SK-N-SH treated with all-trans-retinoic acid at 6 μM for 48 hours (cell line): ENCODE results near the gene PRKD2.

Experiments
- BACH2 ChIP-seq: fragments of 250-450 bp; sonication (Bioruptor Pico); IDR thresholded peaks from 2 replicates; pipeline ENCODE4 v1.9.0; 2021; ENCODE audit warnings: mild to moderate bottlenecking, borderline replicate concordance
- CSDC2 ChIP-seq: fragments of 250-450 bp; sonication (Bioruptor Pico); IDR thresholded peaks from 2 replicates; pipeline ENCODE4 v1.5.0; 2020; ENCODE audit warnings: mild to moderate bottlenecking, moderate library complexity
- ESRRG ChIP-seq: fragments of 250-450 bp; sonication (Bioruptor Pico); IDR thresholded peaks from 2 replicates; pipeline ENCODE4 v1.6.1; 2021; ENCODE audit warnings: mild to moderate bottlenecking
- ISL1 ChIP-seq: fragments of 250-450 bp; sonication (Bioruptor Pico); IDR thresholded peaks from 2 replicates; pipeline ENCODE4 v2.1.2; 2022; ENCODE audit warnings: mild to moderate bottlenecking, moderate library complexity
- PATZ1 ChIP-seq: fragments of 250-450 bp; sonication (Bioruptor Pico); IDR thresholded peaks from 2 replicates; pipeline ENCODE4 v1.8.0; 2020; ENCODE audit warnings: mild to moderate bottlenecking, moderate library complexity, borderline replicate concordance
- RARB ChIP-seq: fragments of 250-450 bp; sonication (Bioruptor Pico); IDR thresholded peaks from 2 replicates; pipeline ENCODE4 v1.8.0; 2021; ENCODE audit warnings: mild to moderate bottlenecking, moderate library complexity
- TCF4 ChIP-seq: fragments of 250-450 bp; sonication (Bioruptor Pico); IDR thresholded peaks from 2 replicates; pipeline ENCODE4 v1.8.0; 2021; ENCODE audit warnings: mild to moderate bottlenecking, moderate library complexity, borderline replicate concordance
- TSHZ2 ChIP-seq: fragments of 250-450 bp; sonication (Bioruptor Pico); IDR thresholded peaks from 2 replicates; pipeline ENCODE4 v1.5.0; 2020; ENCODE audit warnings: mild to moderate bottlenecking, moderate library complexity
- ZFP30 ChIP-seq: fragments of 450-650 bp; formaldehyde crosslinking; IDR thresholded peaks from 2 replicates; pipeline ENCODE4 v1.5.0; 2022; ENCODE audit warnings: mild to moderate bottlenecking, moderate library complexity
- ZNF565 ChIP-seq: fragments of 450-650 bp; formaldehyde crosslinking; conservative IDR thresholded peaks from 2 replicates; pipeline ENCODE4 v1.5.0; 2020; ENCODE audit warnings: low read depth, mild to moderate bottlenecking, moderate library complexity

GRCh38 chr19:46659151-46660007, 57.5 kb downstream of the PRKD2 start:
- TF ChIP-seq ZNF565 (CRISPR knock-in tag) (no peak), PATZ1 (no peak), CSDC2 (CRISPR knock-in tag) (no peak), ESRRG (no peak), RARB (CRISPR knock-in tag) (no peak), ZFP30 (CRISPR knock-in tag) (no peak), BACH2 (no peak), TSHZ2 (no peak), TCF4 (CRISPR knock-in tag) (no peak), ISL1 (no peak)
